DOHH2 (cell line): ENCODE results near the gene STARD3.

Source experiments
- H3F3A ChIP-seq: fragments of 200-600 bp; sonication (generic), shearing (Covaris generic); 2 replicates; pipeline ENCODE4 v1.6.0; 2016; ENCODE audit warnings: antibody characterized with exemption, mild to moderate bottlenecking; ENCODE audit not compliant: control insufficient read depth, insufficient read depth
- H3K27ac ChIP-seq: fragments of 200-600 bp; sonication (generic); 2 replicates; pipeline ENCODE4 v1.5.1; 2014; ENCODE audit warnings: low read depth, mild to moderate bottlenecking, low read length, moderate library complexity
- H3K27me3 ChIP-seq: fragments of 200-600 bp; sonication (generic); 2 replicates; pipeline ENCODE4 v1.6.1; 2014; ENCODE audit warnings: mild to moderate bottlenecking, low read length, mixed read lengths; ENCODE audit not compliant: control insufficient read depth
- H3K36me3 ChIP-seq: fragments of 200-600 bp; sonication (generic); 2 replicates; pipeline ENCODE4 v1.6.1; 2014; ENCODE audit warnings: mild to moderate bottlenecking, low read length, moderate library complexity, mixed read lengths; ENCODE audit not compliant: control insufficient read depth
- H3K4me1 ChIP-seq: fragments of 200-600 bp; sonication (generic); 2 replicates; pipeline ENCODE4 v1.6.1; 2014; ENCODE audit warnings: mild to moderate bottlenecking, low read length, mixed read lengths; ENCODE audit not compliant: control insufficient read depth
- H3K4me2 ChIP-seq: fragments of 200-600 bp; sonication (generic); 2 replicates; pipeline ENCODE4 v1.6.0; 2014; ENCODE audit warnings: mild to moderate bottlenecking, low read length, moderate library complexity
- H3K4me3 ChIP-seq: fragments of 200-600 bp; sonication (generic); 2 replicates; pipeline ENCODE4 v1.5.1; 2014; ENCODE audit warnings: mild to moderate bottlenecking, low read length, mixed read lengths
- H3K79me2 ChIP-seq: fragments of 200-600 bp; sonication (generic); 2 replicates; pipeline ENCODE4 v1.6.1; 2014; ENCODE audit warnings: mild to moderate bottlenecking, low read length, mixed read lengths; ENCODE audit not compliant: control insufficient read depth
- H3K9me2 ChIP-seq: fragments of 200-600 bp; sonication (generic); replicated peaks from 2 replicates; pipeline ENCODE4 v1.6.1; 2014; ENCODE audit warnings: mild to moderate bottlenecking, low read length, mixed read lengths; ENCODE audit not compliant: control insufficient read depth
- H3K9me3 ChIP-seq: fragments of 200-600 bp; sonication (generic); 2 replicates; pipeline ENCODE4 v1.6.1; 2014; ENCODE audit warnings: antibody characterized with exemption, low read length, mixed read lengths; ENCODE audit not compliant: control insufficient read depth, insufficient read depth
- H4K20me1 ChIP-seq: fragments of 200-600 bp; sonication (generic); 2 replicates; pipeline ENCODE4 v1.6.0; 2014; ENCODE audit warnings: low read depth, mild to moderate bottlenecking, antibody characterized with exemption, low read length, moderate library complexity; ENCODE audit not compliant: control insufficient read depth, insufficient read depth
- EZH2phosphoT487 ChIP-seq: fragments of 200-600 bp; sonication (generic); IDR thresholded peaks from 2 replicates; pipeline ENCODE4 v1.6.1; 2017; ENCODE audit warnings: borderline replicate concordance, mild to moderate bottlenecking, antibody characterized with exemption, low read length, moderate library complexity, mixed read lengths
- TF ChIP-seq, protein P1 (sequence below): fragments of 200-600 bp; sonication (generic); IDR thresholded peaks from one replicate; pipeline ENCODE4 v1.5.1; 2014; ENCODE audit warnings: antibody characterized with exemption, mild to moderate bottlenecking, low read depth, low read length; ENCODE audit not compliant: poor library complexity, severe bottlenecking

The STARD3 gene

DNA sequence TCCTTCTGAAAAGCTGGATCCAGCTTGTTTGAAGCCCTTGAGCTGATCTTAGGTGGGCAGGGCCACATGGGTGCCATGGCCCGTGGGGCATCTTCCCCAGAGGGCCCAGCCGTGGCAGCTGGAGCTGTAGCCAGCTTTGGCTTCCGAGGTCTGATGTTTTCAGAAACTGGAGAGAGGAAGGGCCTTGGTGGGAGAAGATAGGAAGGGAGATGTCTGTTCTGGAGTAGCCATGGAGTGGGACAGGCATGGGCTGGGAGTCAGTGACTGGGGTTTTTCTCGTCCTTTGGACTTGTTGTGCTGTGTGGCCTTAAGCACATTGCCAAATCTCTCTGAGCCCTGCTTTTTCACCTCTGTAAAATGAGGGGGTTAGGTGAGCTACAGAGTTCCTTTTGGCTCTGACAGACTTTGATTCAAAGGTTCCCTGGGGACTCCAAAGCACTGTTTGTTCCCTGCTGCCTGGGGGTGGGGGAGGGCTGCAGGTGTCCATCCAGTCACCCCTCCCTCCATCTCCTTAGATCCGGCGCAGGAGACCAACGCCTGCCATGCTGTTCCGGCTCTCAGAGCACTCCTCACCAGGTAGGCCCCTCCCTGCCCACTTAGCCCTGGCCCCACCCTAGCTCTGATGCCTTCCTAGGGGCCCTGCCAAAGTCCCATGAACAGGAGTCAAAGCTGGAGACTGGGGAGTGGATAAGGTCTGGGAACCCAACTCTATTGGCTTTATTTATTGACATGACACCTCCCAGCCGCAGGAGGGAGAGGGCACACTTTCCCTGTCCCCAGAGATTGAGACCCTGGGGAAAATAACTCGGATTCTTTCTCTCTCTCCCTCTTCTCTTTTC is 8.1 kb upstream of the STARD3 start:
- Histone ChIP-seq H3K36me3 (no peaks in the 10 kb centered on the region), H4K20me1 (no peaks in the 10 kb centered on the region), H3K4me2 (no peak overlapping the region), H3K79me2 (no peaks in the 10 kb centered on the region), H3F3A (no peaks in the 10 kb centered on the region), H3K4me1 (peaks cover 1% of the 10 kb centered on the region), H3K4me3 (no peak overlapping the region), H3K27ac (no peak overlapping the region), H3K9me2 (no peaks in the 10 kb centered on the region), H3K27me3 (peaks cover 19% of the 10 kb centered on the region), H3K9me3 (no peaks in the 10 kb centered on the region)
- TF ChIP-seq, protein P1, sequence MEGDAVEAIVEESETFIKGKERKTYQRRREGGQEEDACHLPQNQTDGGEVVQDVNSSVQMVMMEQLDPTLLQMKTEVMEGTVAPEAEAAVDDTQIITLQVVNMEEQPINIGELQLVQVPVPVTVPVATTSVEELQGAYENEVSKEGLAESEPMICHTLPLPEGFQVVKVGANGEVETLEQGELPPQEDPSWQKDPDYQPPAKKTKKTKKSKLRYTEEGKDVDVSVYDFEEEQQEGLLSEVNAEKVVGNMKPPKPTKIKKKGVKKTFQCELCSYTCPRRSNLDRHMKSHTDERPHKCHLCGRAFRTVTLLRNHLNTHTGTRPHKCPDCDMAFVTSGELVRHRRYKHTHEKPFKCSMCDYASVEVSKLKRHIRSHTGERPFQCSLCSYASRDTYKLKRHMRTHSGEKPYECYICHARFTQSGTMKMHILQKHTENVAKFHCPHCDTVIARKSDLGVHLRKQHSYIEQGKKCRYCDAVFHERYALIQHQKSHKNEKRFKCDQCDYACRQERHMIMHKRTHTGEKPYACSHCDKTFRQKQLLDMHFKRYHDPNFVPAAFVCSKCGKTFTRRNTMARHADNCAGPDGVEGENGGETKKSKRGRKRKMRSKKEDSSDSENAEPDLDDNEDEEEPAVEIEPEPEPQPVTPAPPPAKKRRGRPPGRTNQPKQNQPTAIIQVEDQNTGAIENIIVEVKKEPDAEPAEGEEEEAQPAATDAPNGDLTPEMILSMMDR: no peak
- no peak for TF ChIP-seq EZH2phosphoT487

DNA sequence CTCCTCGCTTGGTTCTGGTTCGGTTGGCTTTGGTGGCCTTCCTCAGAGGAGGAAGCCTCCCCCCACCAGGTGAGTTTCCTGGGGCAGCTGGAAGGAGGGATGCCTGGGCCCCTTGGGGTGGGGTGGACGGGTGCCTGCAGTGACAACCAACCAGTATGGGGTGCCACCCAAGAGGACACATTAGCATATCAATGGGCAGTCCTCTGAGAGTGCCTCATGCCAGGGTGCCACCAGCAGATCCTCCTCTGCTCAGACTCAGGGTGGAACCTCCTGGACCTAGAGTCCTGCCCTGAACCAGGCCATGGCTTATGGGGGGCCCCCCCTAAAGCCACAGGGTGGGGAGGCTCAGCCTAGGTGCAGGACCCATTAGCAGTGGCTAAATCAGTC is 7.5 kb upstream of the STARD3 start:
- Histone ChIP-seq H3K9me2 (no peaks in the 10 kb centered on the region), H3K4me3 (no peak overlapping the region), H4K20me1 (no peaks in the 10 kb centered on the region), H3K27ac (no peak overlapping the region), H3K79me2 (no peaks in the 10 kb centered on the region), H3K36me3 (no peaks in the 10 kb centered on the region), H3K27me3 (peaks cover 19% of the 10 kb centered on the region), H3K9me3 (no peaks in the 10 kb centered on the region), H3F3A (no peaks in the 10 kb centered on the region), H3K4me2 (no peak overlapping the region), H3K4me1 (peaks cover 3% of the 10 kb centered on the region; the same call in 1 of the 2 replicates)
- no peak for TF ChIP-seq EZH2phosphoT487
- TF ChIP-seq, protein P1: no peak

DNA sequence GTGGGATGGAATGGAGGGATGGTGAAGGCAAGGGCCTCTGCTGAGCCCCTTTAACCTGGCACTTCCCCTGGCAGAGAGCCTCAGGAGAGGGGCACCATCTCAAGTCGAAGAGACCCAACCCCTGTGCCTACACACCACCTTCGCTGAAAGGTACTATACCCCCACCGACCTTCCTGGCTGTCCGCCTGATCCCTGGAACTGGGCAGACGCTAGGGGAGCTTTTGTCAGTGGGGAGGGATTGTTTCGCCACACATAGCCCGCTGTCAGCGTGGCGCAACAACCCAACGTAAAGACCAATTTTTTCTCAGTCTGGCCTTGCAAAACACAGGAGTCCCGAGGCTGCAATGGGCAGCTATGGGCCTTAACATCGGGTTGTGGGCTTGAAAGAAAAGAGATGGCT is 7.0 kb upstream of the STARD3 start:
- H3K4me3 ChIP-seq: no peak overlapping the region
- no peaks in the 10 kb centered on the region for H3K9me3 ChIP-seq
- no peaks in the 10 kb centered on the region for H3K79me2 ChIP-seq
- no peak overlapping the region for H3K4me2 ChIP-seq
- no peaks in the 10 kb centered on the region for H3K36me3 ChIP-seq
- H3K27ac ChIP-seq: no peak overlapping the region
- no peaks in the 10 kb centered on the region for H3F3A ChIP-seq
- H3K27me3 ChIP-seq: peaks cover 15% of the 10 kb centered on the region
- no peaks in the 10 kb centered on the region for H4K20me1 ChIP-seq
- no peak for TF ChIP-seq EZH2phosphoT487
- TF ChIP-seq, protein P1: no peak
- peaks cover 6% of the 10 kb centered on the region; the same call in 1 of the 2 replicates for H3K4me1 ChIP-seq
- no peaks in the 10 kb centered on the region for H3K9me2 ChIP-seq
